ENCODE data around the gene RXRG. TPM values are rescaled to one million over a fixed set of nuclear protein-coding genes. Genes with fewer than 3 reads are reported as not detected.

The RXRG gene
- total and polyA plus RNA-seq, 9 of the 15 experiments (the other 6 are each of a cell fraction or from before 2014, with no cell fraction given), result not detected

GRCh38 chr1:165434281-165434680 is 10.6 kb downstream of the RXRG start:
- no peak overlapping the region for H2AFZ ChIP-seq (ENCODE audit: low read depth, low read length)
- no peaks in the 10 kb centered on the region for H3K9me3 ChIP-seq (replicated peaks; ENCODE audit: control insufficient read depth, insufficient read depth, low read depth, low read length)
- ATAC-seq, result no peak
- H4K20me1 ChIP-seq (replicated peaks; ENCODE audit: control insufficient read depth, insufficient read depth, low read length), result no peaks in the 10 kb centered on the region; the same call in 1 of the 2 replicates
- no peak overlapping the region for H3K4me2 ChIP-seq (ENCODE audit: insufficient read depth, low read length)
- no peaks in the 10 kb centered on the region for H3K9me1 ChIP-seq (ENCODE audit: control insufficient read depth, insufficient read depth, low read length)
- ChIA-PET CTCF (ENCODE audit: low intra/inter-chr PET ratio) (no interaction called here), POLR2A (no interaction called here)
- no peak overlapping the region for H3K9ac ChIP-seq (ENCODE audit: insufficient read depth in 1 of 2, low read depth in 2 of 2, low read length in 2 of 2)
- intact Hi-C loops (cut with micrococcal nuclease), result no loop called here
- 0% methylated on average over 2 of the region's 2 CpGs for WGBS (ENCODE audit: insufficient coverage, low coverage, missing lambda C conversion rate)
- BruUV-seq (replicated peaks), result no TSS peak
- no peaks in the 10 kb centered on the region for H3K36me3 ChIP-seq (ENCODE audit: control insufficient read depth, insufficient read depth, low read length)
- H3K27me3 ChIP-seq (ENCODE audit: control insufficient read depth in 2 of 2, insufficient read depth in 2 of 2, low read length in 2 of 2), result no peaks in the 10 kb centered on the region
- no peak for FAIRE-seq
- TF ChIP-seq RBM25 (IDR thresholded peaks at IDR 0.05; ENCODE audit: low read depth, low read length, severe bottlenecking), result no peak
- no peak for TF ChIP-seq ZNF165 (CRISPR knock-in tag; IDR thresholded peaks at IDR 0.05; ENCODE audit: borderline replicate concordance)
- no peak for TF ChIP-seq SMAD1 (IDR thresholded peaks at IDR 0.05; ENCODE audit: low read depth, low read length, partially characterized antibody)
- no peak for TF ChIP-seq SNAPC5 (CRISPR knock-in tag; IDR thresholded peaks at IDR 0.05)
- TF ChIP-seq RFX1 (IDR thresholded peaks at IDR 0.05), result peak; percentile 37
- TF ChIP-seq ZNF655 (CRISPR knock-in tag; IDR thresholded peaks at IDR 0.05), result no peak
- no peak for TF ChIP-seq MAZ (CRISPR knock-in tag; conservative IDR thresholded peaks at IDR 0.05 in 1 of 2, IDR thresholded peaks at IDR 0.05 in 1 of 2)
- TF ChIP-seq ELF2 (CRISPR knock-in tag; IDR thresholded peaks at IDR 0.05), result no peak
- TF ChIP-seq NONO (IDR thresholded peaks at IDR 0.05; ENCODE audit: low read depth in 2 of 2, low read length in 1 of 2), result no peak
- no peak for TF ChIP-seq STAT6 (CRISPR knock-in tag; IDR thresholded peaks at IDR 0.05)
- 0 out of 2 replicates have a peak, but pooled peaks have one; percentile 10 for TF ChIP-seq C11orf30 (IDR thresholded peaks at IDR 0.05; ENCODE audit: low read depth)
- H3K27ac ChIP-seq (ENCODE audit: extremely low read depth, low read depth, low read length), result no peak overlapping the region
- in situ Hi-C loops (cut with MboI), result no loop called here
- no peak for DNase-seq (ENCODE audit: extremely low read depth in 1 of 4, low spot score in 3 of 4)
- H3K79me2 ChIP-seq (ENCODE audit: control insufficient read depth, insufficient read depth, low read length), result no peaks in the 10 kb centered on the region
- H3K4me3 ChIP-seq, result no peak overlapping the region
- H3K4me1 ChIP-seq (replicated peaks in 1 of 2; ENCODE audit: control insufficient read depth in 2 of 2, insufficient read depth in 2 of 2, low read length in 2 of 2), result no peaks in the 10 kb centered on the region
